Muscle layer of duodenum (tissue), 2 donors: ENCODE data around the gene LNPEP.

Source experiments
- H3K27ac ChIP-seq: one replicate; pipeline ENCODE4 v1.7.0; 2013; ENCODE audit warnings: mild to moderate bottlenecking, low read length
- H3K27me3 ChIP-seq: one replicate; pipeline ENCODE4 v1.7.0; 2013; ENCODE audit warnings: low read depth, mild to moderate bottlenecking, control low read depth, low read length
- H3K36me3 ChIP-seq, 2 donors: one replicate each; pipeline ENCODE4 v1.7.0; 2013; ENCODE audit warnings: low read length in 2 of 2, control low read depth in 1 of 2, mild to moderate bottlenecking in 1 of 2; ENCODE audit not compliant: insufficient read depth in 2 of 2, control insufficient read depth in 1 of 2
- H3K4me1 ChIP-seq, 2 donors: one replicate each; pipeline ENCODE4 v1.7.0; 2013; ENCODE audit warnings: low read length in 2 of 2, mild to moderate bottlenecking in 2 of 2, control low read depth in 1 of 2, moderate library complexity in 1 of 2; ENCODE audit not compliant: insufficient read depth in 2 of 2, control insufficient read depth in 1 of 2
- H3K4me3 ChIP-seq, 2 donors: one replicate each; pipeline ENCODE4 v1.7.0; 2013; ENCODE audit warnings: low read length in 2 of 2, low read depth in 1 of 2, mild to moderate bottlenecking in 1 of 2
- H3K9me3 ChIP-seq, 2 donors: one replicate each; pipeline ENCODE4 v1.7.0; 2013; ENCODE audit warnings: low read length in 2 of 2, control low read depth in 1 of 2, mild to moderate bottlenecking in 1 of 2; ENCODE audit not compliant: control insufficient read depth in 1 of 2
- donor health status: healthy.

Gene LNPEP

DNA sequence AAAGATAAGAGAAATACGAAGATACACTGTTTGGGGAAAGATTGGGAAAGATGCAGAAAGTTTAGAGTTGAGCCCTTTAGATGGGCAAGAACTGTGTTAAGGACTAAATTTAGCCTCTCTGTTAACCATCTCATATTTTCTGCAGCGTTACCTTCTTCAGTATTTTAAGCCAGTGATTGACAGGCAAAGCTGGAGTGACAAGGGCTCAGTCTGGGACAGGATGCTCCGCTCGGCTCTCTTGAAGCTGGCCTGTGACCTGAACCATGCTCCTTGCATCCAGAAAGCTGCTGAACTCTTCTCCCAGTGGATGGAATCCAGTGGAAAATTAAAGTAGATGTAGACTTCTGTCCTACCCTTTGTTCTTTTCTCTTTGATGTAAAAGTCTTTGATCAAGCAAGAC, 26.4 kb upstream of the LNPEP start:
- peaks cover 13 to 21% of the 10 kb centered on the region in 2 donors for H3K36me3 ChIP-seq
- no peaks in the 10 kb centered on the region for H3K9me3 ChIP-seq
- no peaks in the 10 kb centered on the region for H3K27me3 ChIP-seq
- no peak overlapping the region for H3K4me3 ChIP-seq
- H3K27ac ChIP-seq, result no peak overlapping the region
- no peaks in the 10 kb centered on the region for H3K4me1 ChIP-seq

DNA sequence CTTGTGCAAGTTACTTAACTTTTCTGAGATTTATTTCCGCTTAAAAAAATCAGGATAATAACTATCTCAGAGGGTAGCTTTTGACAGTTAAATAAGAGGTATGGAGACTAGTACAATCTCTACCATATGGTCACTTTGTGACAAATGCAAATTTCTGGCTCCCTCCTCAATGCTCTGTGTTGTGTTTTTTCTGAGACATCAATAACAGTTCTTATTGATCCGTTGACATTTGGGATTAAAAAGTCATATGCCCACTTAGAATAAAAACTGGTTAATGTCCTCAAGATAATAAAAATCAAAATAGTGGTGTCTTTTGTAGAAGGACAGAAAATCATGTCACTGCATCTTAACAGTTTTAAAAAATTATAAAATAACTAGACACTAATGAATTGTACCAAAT, 24.7 kb upstream of the LNPEP start:
- Histone ChIP-seq H3K27me3 (no peaks in the 10 kb centered on the region), H3K27ac (no peak overlapping the region), H3K4me3 (no peak overlapping the region), H3K9me3 (no peaks in the 10 kb centered on the region), H3K36me3 (peaks cover 14 to 17% of the 10 kb centered on the region in 2 donors), H3K4me1 (no peaks in the 10 kb centered on the region)

DNA sequence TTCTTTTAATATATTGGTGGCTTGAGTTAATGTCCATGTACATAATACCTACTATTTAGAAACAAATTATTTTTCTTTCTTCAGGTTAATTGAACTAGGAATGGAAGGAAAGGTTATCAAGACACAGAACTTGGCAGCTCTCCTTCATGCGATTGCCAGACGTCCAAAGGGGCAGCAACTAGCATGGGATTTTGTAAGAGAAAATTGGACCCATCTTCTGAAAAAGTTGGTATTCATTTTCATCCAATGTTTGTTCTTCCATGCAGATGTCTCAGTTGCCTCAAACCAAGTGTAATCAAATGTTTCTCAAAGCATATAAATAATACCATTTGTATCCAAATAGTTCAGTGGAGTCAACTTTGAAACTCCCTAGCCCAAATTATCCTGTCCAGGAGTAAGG, 22.6 kb upstream of the LNPEP start:
- Histone ChIP-seq H3K4me3 (no peak overlapping the region), H3K27me3 (no peaks in the 10 kb centered on the region), H3K27ac (no peak overlapping the region), H3K9me3 (no peaks in the 10 kb centered on the region), H3K36me3 (peaks cover 18 to 21% of the 10 kb centered on the region in 2 donors), H3K4me1 (no peaks in the 10 kb centered on the region)

- Histone ChIP-seq H3K4me1 (peaks cover 0 to 6% of the 10 kb centered on the region in 2 donors), H3K27me3 (no peaks in the 10 kb centered on the region), H3K4me3 (no peak overlapping the region), H3K36me3 (peaks cover 5 to 9% of the 10 kb centered on the region in 2 donors), H3K9me3 (no peaks in the 10 kb centered on the region), H3K27ac (no peak overlapping the region)
Measured at GRCh38 chr5:96919754-96920197, 16.1 kb upstream of the LNPEP start.

GRCh38 chr5:96920744-96921355, 15.0 kb upstream of the LNPEP start:
- Histone ChIP-seq H3K27ac (no peak overlapping the region), H3K4me3 (no peak overlapping the region), H3K27me3 (no peaks in the 10 kb centered on the region), H3K4me1 (peaks cover 0 to 6% of the 10 kb centered on the region in 2 donors), H3K36me3 (peaks cover 5 to 9% of the 10 kb centered on the region in 2 donors), H3K9me3 (no peaks in the 10 kb centered on the region)

DNA sequence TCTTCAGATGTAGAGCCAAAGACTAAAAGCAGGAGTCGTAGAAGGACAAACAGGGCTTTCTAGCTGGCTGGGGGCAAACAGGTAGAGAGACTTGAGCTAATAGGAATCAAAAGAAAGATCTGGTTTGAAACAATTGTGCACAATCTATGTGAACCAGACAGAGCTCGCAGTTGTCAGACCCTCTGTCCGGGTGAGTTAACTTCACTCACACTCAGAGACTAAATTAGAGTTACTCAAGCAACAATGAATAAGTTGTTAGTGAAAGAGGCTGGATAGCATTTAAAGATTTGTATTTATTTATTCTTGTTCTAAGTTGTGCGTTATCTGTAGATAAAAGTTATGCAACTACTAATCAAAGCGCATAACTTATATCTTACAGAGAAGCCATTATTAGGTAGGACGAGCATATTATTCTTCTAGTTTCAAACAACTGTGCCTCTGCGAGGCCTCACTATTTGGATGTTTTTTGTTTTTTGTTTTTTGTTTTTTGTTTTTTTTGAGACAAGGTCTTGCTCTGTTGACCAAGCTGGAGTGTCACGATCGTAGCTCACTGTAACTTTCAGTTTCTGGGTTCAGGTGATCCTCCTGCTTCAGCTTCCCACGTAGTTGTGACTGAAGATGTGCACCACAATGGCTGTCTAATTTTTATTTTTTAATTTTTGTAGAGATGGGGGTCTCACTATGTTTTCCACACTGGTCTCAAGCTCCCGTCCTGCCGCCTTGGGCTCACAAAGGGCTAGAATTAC, 13.2 kb upstream of the LNPEP start:
- Histone ChIP-seq H3K4me1 (peaks cover 0 to 6% of the 10 kb centered on the region in 2 donors), H3K36me3 (peaks cover 5 to 6% of the 10 kb centered on the region in 2 donors), H3K27ac (no peak overlapping the region), H3K27me3 (no peaks in the 10 kb centered on the region), H3K9me3 (no peaks in the 10 kb centered on the region), H3K4me3 (no peak overlapping the region)

DNA sequence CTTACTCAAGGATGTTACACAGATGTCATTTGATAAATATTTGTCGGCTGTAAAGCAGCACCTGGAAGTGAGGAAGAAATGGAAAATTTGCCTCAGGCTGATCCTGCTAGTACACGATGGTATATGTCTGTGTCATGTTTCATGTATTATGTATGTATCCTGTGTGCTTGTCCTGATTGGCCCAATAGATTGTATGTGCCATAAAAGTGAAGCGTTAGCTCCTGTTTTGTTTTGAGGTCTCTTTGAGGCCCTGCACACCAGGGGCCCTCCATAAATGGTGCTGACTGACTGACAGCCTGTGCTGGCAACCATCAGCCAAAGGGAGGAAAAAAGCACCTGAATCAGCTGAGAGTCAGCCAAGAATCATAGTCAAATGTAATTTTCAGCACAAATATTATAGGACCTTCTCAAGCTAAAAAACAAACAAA, 11.8 kb upstream of the LNPEP start:
- no peak overlapping the region for H3K27ac ChIP-seq
- H3K9me3 ChIP-seq, result no peaks in the 10 kb centered on the region
- H3K4me1 ChIP-seq, result peaks cover 0 to 6% of the 10 kb centered on the region in 2 donors

GRCh38 chr5:96926276-96926675, 9.6 kb upstream of the LNPEP start:
- Histone ChIP-seq H3K27me3 (no peaks in the 10 kb centered on the region), H3K36me3 (no peaks in the 10 kb centered on the region), H3K27ac (no peak overlapping the region), H3K4me1 (peaks cover 0 to 1% of the 10 kb centered on the region in 2 donors), H3K4me3 (no peak overlapping the region), H3K9me3 (no peaks in the 10 kb centered on the region)

More for the DNA sequence above, 11.8 kb upstream of the LNPEP start:
- no peaks in the 10 kb centered on the region for H3K27me3 ChIP-seq
- H3K4me3 ChIP-seq, result no peak overlapping the region
- peaks cover 0 to 6% of the 10 kb centered on the region in 2 donors for H3K36me3 ChIP-seq

GRCh38 chr5:96927008-96927407, 8.9 kb upstream of the LNPEP start:
- Histone ChIP-seq H3K27ac (no peak overlapping the region), H3K4me3 (no peak overlapping the region), H3K9me3 (no peaks in the 10 kb centered on the region), H3K27me3 (no peaks in the 10 kb centered on the region), H3K4me1 (no peaks in the 10 kb centered on the region), H3K36me3 (no peaks in the 10 kb centered on the region)

GRCh38 chr5:96928931-96929708, 6.8 kb upstream of the LNPEP start:
- Histone ChIP-seq H3K27me3 (no peaks in the 10 kb centered on the region), H3K9me3 (no peaks in the 10 kb centered on the region), H3K27ac (no peak overlapping the region), H3K4me3 (no peak overlapping the region), H3K4me1 (peaks cover 5 to 18% of the 10 kb centered on the region in 2 donors), H3K36me3 (no peaks in the 10 kb centered on the region)

DNA sequence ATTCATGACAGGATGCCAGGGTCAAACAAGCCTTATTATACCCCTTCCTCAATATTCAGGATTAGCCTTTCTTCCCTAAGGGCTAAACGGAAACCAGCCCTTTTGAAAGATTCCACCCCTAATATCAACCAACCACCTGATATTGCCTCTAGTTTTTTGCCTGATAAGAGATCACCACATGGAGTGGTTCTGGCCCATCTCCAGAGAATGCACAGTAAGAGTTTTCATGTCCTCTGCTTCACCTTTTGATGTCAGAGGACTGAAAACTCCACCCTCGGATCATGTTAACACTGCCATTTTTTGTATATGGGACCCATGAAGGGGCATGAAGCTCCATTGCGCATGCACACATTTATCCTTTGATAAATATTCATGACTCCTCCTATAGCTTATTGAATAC, 5.8 kb upstream of the LNPEP start:
- no peaks in the 10 kb centered on the region for H3K27me3 ChIP-seq
- H3K4me3 ChIP-seq, result no peak overlapping the region
- H3K27ac ChIP-seq, result no peak overlapping the region

More for the DNA sequence above, 5.8 kb upstream of the LNPEP start:
- Histone ChIP-seq H3K9me3 (no peaks in the 10 kb centered on the region), H3K4me1 (peaks cover 5 to 21% of the 10 kb centered on the region in 2 donors), H3K36me3 (peaks cover 0 to 6% of the 10 kb centered on the region in 2 donors)
